SJSA1 (cell line): ENCODE data around the gene NEDD4. TPM values are rescaled to one million over a fixed set of nuclear protein-coding genes. Genes with fewer than 3 reads are reported as not detected.
A peak's percentile ranks its signal among the peaks of the same experiment; 100 is the strongest.

Experiments
- DNase-seq, 2 experiments: peaks; one replicate each; pipeline ENCODE4 v3.0.0-alpha.2; 2015 to 2020; ENCODE audit warnings: low spot score in 2 of 2, low read depth in 1 of 2
- H3K27ac ChIP-seq: fragments of 250-450 bp; sonication (Bioruptor Pico); 2 replicates; pipeline ENCODE4 v1.5.1; 2020; ENCODE audit warnings: mild to moderate bottlenecking, moderate library complexity
- H3K27me3 ChIP-seq: fragments of 250-450 bp; sonication (Bioruptor Pico); replicated peaks from 2 replicates; pipeline ENCODE4 v1.5.1; 2020; ENCODE audit warnings: mild to moderate bottlenecking, moderate library complexity
- H3K36me3 ChIP-seq: fragments of 250-450 bp; sonication (Bioruptor Pico); 2 replicates; pipeline ENCODE4 v1.5.1; 2020; ENCODE audit warnings: mild to moderate bottlenecking
- H3K4me1 ChIP-seq: fragments of 250-450 bp; sonication (Bioruptor Pico); replicated peaks from 2 replicates; pipeline ENCODE4 v1.6.1; 2021; ENCODE audit warnings: mild to moderate bottlenecking
- H3K4me3 ChIP-seq: fragments of 250-450 bp; sonication (Bioruptor Pico); 2 replicates; pipeline ENCODE4 v1.5.1; 2020; ENCODE audit warnings: mild to moderate bottlenecking
- H3K9me3 ChIP-seq: fragments of 250-450 bp; sonication (Bioruptor Pico); replicated peaks from 2 replicates; pipeline ENCODE4 v1.5.1; 2020; ENCODE audit warnings: mild to moderate bottlenecking
- total RNA-seq: library from RNA; depleted of rRNA; stranded (reverse); fragments of >200 nt; shearing (Covaris generic); gene quantifications from 2 replicates; pipeline ENCODE4 v1.2.3, GENCODE V29; 2014

The NEDD4 gene
- total RNA-seq, 1 experiment from 2014 or later, result 114 TPM

DNA sequence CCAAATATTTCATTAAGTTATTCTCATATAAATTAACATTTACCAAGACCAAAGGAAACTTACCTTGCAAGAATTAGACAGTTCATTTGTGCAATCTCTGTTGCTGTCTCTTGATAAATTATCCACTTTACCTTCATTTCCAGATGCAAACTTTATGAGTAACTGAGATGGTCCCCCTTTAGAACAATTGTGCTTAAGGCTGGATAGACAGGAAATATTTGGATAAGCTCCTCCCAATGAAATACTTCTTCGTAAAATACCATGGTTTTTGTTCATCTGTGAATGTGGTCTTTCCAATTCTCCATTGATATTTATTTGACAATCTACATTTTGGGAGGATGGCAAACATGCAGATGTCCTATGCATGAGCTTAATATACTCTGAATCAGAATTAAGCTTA is 78.2 kb downstream of the NEDD4 start:
- Histone ChIP-seq H3K4me1 (peaks cover 32% of the 10 kb centered on the region), H3K4me3 (peak overlapping the region; percentile 36), H3K27me3 (no peaks in the 10 kb centered on the region), H3K36me3 (no peaks in the 10 kb centered on the region), H3K9me3 (no peaks in the 10 kb centered on the region), H3K27ac (peak overlapping the region; percentile 90)
- DNase-seq, result peak in 1 of 2 experiments; percentile 55

DNA sequence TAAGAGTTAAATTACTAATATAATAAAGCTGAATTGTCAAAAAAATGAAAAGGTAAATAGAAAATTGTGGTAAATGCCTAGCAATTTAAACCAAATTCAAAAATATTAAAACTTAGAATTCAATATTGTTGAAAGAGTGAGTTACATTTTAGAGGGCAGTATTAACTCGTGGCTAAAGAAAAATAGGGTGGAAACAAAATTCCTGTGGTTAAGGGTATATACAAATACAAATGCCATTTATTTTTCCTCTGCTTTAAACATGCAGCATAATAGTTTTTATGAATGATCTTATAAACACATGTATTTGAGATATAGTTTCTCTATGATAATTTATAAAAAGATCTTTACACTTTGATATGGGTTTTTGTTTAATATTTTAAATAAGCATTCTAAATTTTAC is 79.0 kb downstream of the NEDD4 start:
- Histone ChIP-seq H3K27ac (peak overlapping the region; percentile 90), H3K9me3 (no peaks in the 10 kb centered on the region), H3K4me1 (peaks cover 39% of the 10 kb centered on the region), H3K4me3 (peak overlapping the region; percentile 36), H3K27me3 (no peaks in the 10 kb centered on the region), H3K36me3 (no peaks in the 10 kb centered on the region)
- DNase-seq, result peak in 1 of 2 experiments; percentile 43

DNA sequence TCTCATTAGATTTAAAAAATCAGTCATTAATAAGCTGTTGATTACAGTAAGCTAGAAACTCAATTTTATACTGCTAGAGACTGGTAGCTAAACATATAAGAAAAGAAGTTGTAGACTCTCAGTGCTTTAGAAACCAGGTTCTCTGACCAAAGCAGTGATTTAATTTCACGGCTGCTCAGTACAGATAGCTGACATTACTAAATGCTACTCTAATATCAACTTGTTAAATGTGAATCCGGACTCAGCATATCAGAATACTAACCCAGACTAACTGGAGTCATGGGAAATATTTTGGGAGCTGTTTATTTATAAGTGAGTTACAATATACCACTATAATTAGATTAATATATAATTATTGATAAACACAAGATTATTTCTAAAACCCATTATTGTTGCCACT is 80.4 kb downstream of the NEDD4 start:
- Histone ChIP-seq H3K9me3 (no peaks in the 10 kb centered on the region), H3K36me3 (peaks cover 10% of the 10 kb centered on the region), H3K27me3 (no peaks in the 10 kb centered on the region), H3K4me3 (peak overlapping the region; percentile 36), H3K4me1 (peaks cover 54% of the 10 kb centered on the region), H3K27ac (peak overlapping the region; percentile 90)
- DNase-seq, result no peak

DNA sequence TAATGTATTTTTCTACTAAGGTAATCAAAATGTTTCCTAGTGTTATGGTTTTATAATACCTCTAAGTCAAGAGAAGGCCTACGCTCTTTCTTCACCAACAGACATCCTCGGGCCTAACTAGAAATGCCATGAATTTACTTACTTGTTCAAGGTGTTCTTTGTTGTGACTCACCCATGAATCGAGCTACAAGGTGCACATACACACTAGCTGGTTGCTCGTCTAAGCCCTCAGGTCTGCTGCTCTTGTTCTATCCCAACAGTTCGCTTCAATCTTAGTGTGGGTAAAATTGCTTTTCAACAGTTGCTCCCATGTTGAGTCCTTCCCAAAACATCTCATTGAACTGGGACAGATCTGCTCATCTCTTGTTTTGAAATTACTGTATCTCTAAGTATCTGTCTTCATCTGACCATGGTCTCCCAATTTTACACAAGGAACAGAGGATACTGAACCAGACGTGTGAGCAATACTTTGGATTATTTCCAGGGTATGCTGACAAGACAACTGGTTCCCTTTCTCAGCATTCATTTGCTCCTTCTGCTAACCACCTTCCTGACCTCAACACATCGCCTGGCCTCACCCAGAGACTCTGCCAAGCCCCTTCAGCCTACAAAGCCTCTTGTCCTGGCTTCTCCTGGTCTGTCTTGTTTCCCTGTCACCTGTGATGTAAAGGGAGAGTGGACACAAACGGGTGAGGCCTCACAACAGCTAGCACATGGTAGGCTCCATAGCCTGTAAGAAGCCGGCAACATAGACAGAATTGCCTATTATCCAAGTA is 84.2 kb downstream of the NEDD4 start:
- Histone ChIP-seq H3K4me1 (peaks cover 48% of the 10 kb centered on the region), H3K36me3 (peaks cover 20% of the 10 kb centered on the region), H3K27me3 (no peaks in the 10 kb centered on the region), H3K9me3 (no peaks in the 10 kb centered on the region), H3K27ac (peak overlapping the region; percentile 47), H3K4me3 (no peak overlapping the region)
- peak in 1 of 2 experiments; percentile 36 for DNase-seq

DNA sequence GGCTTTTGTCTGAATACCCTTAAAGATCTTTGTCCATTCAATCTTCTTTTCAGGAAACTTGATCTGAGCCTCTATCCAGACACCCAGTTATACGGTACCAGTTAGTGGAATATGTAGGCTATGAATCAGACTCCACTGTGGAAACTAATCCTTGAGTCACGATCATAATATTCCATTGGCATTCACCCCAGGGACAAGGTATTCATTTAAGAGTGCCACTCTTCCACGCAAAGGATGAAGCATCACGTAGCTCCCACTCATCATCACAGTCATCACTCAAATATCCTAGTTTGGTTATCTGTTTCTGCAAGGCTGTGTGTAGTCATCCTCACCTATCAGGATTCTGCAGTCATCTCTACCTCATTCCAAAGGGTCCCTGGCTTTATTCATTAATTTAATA is 85.6 kb downstream of the NEDD4 start:
- H3K27ac ChIP-seq, result peak overlapping the region; percentile 84
- peak; percentile 75 to 90 for DNase-seq
- no peaks in the 10 kb centered on the region for H3K27me3 ChIP-seq
- peaks cover 54% of the 10 kb centered on the region for H3K4me1 ChIP-seq
- no peaks in the 10 kb centered on the region for H3K9me3 ChIP-seq
- peak overlapping the region; percentile 5 for H3K4me3 ChIP-seq
- peaks cover 23% of the 10 kb centered on the region for H3K36me3 ChIP-seq

DNA sequence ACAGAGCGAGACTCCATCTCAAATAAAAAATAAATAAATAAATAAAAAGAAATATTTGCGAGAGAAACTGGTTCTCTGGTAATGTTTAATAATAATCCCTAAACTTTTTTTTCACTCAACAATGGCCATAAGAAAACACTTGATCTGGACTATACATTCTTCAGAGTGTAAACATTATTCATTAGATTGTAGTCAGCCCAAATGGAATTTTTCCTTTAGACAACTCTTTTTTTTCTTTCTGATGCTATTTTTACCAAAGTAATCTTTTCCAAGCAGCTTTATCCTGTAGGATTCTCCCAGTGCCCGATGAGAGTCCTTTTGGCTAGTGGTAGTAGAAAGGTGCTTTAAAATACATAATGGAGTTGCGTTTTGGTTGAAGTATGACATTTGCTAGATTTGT is 90.4 kb downstream of the NEDD4 start:
- no peaks in the 10 kb centered on the region for H3K27me3 ChIP-seq
- H3K9me3 ChIP-seq, result no peaks in the 10 kb centered on the region
- peaks cover 22% of the 10 kb centered on the region for H3K4me1 ChIP-seq
- peak overlapping the region; percentile 45; the same call in 1 of the 2 replicates for H3K27ac ChIP-seq
- no peak overlapping the region for H3K4me3 ChIP-seq
- no peak for DNase-seq
- H3K36me3 ChIP-seq, result peaks cover 20% of the 10 kb centered on the region

DNA sequence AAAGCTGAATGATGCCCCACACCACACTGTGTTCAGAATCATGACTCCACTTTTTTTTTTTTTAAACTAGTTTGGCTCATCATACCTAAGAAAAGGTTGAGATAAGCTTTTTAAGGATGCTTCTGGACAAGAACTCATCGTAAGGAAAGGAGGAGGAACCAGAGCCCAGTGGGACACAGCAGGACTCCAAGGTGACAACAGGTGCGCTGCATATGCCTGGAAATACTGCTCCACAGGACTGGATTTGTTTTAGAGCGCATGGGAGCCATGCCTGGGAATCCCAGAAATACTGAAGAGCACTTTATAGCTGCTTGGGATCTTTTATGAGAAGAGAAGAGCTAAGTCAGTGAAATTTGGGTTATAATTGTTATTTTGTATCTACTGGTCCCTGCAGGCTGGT is 93.4 kb downstream of the NEDD4 start:
- Histone ChIP-seq H3K4me3 (no peak overlapping the region), H3K9me3 (no peaks in the 10 kb centered on the region), H3K27ac (no peak overlapping the region), H3K4me1 (peaks cover 25% of the 10 kb centered on the region), H3K27me3 (no peaks in the 10 kb centered on the region), H3K36me3 (peaks cover 29% of the 10 kb centered on the region)
- no peak for DNase-seq

DNA sequence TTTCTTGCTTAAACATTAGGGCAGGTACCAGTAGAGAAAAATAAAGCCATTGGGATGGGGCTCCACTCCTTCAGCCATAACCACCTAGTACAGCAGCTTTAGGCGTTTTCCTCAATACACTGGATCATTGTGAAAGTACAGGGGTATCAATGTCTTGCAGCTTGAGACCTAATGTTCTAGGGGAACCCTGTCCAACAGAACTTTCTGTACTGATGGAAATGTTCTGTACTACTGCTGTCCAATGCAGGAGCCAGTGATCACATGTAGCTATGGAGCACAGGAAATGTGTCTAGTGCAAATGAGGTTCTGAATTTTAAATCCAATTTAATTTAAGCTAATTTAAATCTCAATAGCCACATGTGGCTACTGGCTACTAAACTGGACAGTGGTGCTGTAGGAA is 93.9 kb downstream of the NEDD4 start:
- Histone ChIP-seq H3K27ac (no peak overlapping the region), H3K27me3 (no peaks in the 10 kb centered on the region), H3K36me3 (peaks cover 27% of the 10 kb centered on the region), H3K4me3 (no peak overlapping the region), H3K4me1 (peaks cover 25% of the 10 kb centered on the region), H3K9me3 (no peaks in the 10 kb centered on the region)
- no peak for DNase-seq

DNA sequence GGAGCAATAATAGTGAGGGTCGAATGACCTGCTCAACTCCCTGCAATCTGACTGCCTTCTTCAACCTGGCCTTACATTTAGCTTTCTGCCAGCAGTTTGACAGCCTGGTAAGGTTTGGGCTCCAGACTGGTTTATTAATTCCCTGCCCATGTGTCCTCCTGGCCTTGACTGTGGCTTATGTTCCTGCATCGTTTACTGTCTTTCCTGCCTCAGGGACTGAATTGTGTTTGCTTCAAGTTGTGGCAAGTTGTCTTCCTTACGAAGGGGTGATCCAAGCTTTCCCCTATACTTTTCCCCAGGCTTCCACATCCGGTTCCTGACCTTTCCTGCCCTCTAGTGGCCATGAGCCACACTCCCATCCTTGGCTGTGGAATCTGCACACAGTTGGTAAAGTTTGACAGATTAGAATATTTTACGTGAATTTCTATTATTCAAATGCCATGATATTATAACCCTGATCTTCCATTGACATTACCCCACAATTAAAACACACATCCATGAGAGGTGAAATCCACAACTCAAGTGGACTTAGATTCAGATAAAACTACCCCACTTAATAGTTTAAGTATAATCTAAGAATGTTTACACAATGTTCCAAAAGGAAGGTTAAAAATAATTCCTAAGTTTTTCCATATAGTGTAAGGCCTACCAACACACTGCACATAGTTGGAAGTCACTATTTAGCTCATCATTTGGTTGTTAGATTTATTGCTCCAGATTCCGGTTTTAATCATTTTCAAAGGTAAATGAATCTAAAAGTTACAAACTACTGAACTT is 95.7 kb downstream of the NEDD4 start:
- Histone ChIP-seq H3K9me3 (no peaks in the 10 kb centered on the region), H3K4me3 (no peak overlapping the region), H3K27ac (peak overlapping the region; percentile 80), H3K27me3 (no peaks in the 10 kb centered on the region), H3K4me1 (peaks cover 18% of the 10 kb centered on the region), H3K36me3 (peaks cover 22% of the 10 kb centered on the region)
- DNase-seq, result peak; percentile 56 to 61

DNA sequence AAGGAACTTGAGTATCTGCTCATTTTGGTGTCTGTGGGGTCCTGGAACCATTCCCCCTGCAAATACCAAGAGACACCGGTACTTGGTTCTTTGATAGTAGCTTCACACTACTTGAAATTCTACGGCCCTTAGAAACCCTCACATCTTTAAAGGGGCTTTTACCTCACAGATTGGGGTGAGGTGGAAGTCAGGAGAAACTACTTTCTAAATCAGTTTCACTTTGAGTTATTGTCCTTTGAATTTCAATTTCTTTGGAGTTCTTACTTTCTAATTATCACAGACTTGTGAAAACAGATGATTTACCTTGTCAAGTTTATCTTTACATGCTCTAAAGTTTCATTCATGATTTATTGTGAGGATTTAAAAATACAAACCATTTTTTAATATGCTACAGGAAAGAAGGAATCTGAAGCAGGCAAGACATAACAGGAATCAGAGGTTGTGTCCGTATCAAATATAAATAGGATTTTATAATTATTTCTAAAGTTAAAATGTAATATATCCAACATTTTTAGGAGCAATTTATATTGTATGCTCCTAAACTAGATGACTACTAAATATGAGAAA is 98.9 kb downstream of the NEDD4 start:
- Histone ChIP-seq H3K4me3 (no peak overlapping the region), H3K4me1 (peaks cover 16% of the 10 kb centered on the region), H3K36me3 (peaks cover 17% of the 10 kb centered on the region), H3K27ac (no peak overlapping the region), H3K27me3 (no peaks in the 10 kb centered on the region), H3K9me3 (no peaks in the 10 kb centered on the region)
- no peak for DNase-seq

DNA sequence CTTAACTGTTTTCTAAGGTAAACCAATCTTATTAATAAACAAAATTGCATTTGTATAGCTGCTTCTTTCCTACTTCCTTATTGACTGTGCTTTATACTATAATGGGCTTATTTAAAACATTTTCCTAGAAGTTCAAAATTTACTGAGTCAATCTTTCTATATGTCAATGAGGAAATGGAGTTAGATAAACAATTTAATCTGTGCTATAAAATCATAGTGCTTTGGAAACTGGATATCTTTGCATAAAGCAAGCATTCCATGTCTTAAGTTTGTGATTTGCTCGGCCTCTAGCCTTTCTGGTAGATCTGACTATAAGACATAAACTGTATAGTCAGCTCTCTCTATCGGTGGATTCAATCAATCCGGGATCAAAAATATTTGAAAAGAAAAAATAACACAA is 99.6 kb downstream of the NEDD4 start:
- H3K27ac ChIP-seq, result no peak overlapping the region

DNA sequence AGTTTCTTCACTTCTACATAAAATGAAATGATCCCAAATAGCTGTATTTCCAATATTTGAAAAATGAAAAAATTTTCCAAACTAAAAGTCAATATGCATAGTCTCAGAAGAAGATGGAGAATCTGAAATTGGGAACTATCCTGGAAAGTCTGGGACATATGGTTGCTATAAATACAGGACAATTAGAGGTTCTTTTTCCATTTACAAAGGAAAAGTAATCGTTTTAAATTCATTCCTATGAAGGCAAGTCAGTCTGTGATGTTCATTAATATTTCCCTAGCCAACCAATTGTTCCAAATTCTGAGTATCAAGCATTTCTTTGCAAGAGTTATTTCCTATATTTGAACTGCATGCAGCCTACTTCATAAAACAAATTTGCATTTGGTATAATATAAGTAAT is 102.2 kb downstream of the NEDD4 start:
- Histone ChIP-seq H3K4me1 (0 out of 2 replicates have a peak, but pooled peaks cover 3% of the 10 kb centered on the region), H3K4me3 (no peak overlapping the region), H3K27me3 (no peaks in the 10 kb centered on the region), H3K9me3 (peaks cover 7% of the 10 kb centered on the region), H3K36me3 (peaks cover 17% of the 10 kb centered on the region), H3K27ac (no peak overlapping the region)
- no peak for DNase-seq

More for the DNA sequence above, 99.6 kb downstream of the NEDD4 start:
- no peak for DNase-seq
- Histone ChIP-seq H3K4me3 (no peak overlapping the region), H3K36me3 (peaks cover 21% of the 10 kb centered on the region), H3K27me3 (no peaks in the 10 kb centered on the region), H3K4me1 (peaks cover 16% of the 10 kb centered on the region), H3K9me3 (peaks cover under 1% of the 10 kb centered on the region)

DNA sequence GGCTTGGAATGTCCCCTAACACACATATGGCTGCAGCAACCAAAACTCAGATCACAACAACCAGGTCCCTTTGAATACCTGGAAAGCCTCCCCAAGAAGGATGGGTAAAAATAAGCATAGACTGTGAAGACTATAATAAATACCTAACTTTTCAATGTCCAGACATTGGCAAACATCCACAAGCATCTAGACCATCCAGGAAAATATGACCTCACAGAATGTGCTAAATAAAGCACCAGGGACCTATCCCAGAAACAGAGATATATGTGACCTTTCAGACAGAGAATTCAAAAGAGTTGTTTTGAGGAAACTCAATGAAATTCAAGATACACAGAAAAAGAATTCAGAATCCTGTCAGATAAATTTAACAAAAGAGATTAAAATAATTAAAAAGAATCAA is 109.2 kb downstream of the NEDD4 start:
- DNase-seq, result no peak
- Histone ChIP-seq H3K4me1 (no peaks in the 10 kb centered on the region; the same call in 1 of the 2 replicates), H3K27me3 (no peaks in the 10 kb centered on the region), H3K4me3 (no peak overlapping the region), H3K9me3 (peaks cover 7% of the 10 kb centered on the region), H3K27ac (no peak overlapping the region), H3K36me3 (peaks cover 20% of the 10 kb centered on the region)

DNA sequence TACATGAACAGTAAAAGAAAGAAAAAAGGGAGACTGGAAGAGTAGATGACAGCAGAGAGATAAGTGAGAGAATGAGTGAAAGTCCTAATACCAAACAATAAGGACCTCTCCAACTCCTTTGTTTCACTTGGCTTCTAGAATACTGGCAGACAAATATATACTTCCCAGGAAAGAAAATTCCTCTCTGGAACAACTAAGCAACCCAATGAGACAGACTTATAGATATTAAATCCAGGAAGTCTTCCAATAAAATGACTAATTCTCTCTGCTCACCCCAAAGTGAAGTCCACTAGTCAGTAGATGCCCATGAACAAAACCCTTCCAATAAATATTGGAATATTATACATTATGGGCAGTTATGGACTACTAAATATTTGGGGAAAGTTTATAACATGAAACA is 114.2 kb downstream of the NEDD4 start:
- H3K27ac ChIP-seq, result no peak overlapping the region
- no peaks in the 10 kb centered on the region for H3K27me3 ChIP-seq
- H3K9me3 ChIP-seq, result no peaks in the 10 kb centered on the region
- DNase-seq, result no peak
- H3K4me1 ChIP-seq, result no peaks in the 10 kb centered on the region; the same call in 1 of the 2 replicates
- H3K36me3 ChIP-seq, result peaks cover 15% of the 10 kb centered on the region; the same call in 1 of the 2 replicates
- H3K4me3 ChIP-seq, result no peak overlapping the region
